ENCODE measurements around the gene SNAP47. TPM values are rescaled to one million over a fixed set of nuclear protein-coding genes. Genes with fewer than 3 reads are reported as not detected.

Gene SNAP47
- total and polyA plus RNA-seq, 9 of the 15 experiments (the other 6 are each of a cell fraction or from before 2014, with no cell fraction given) = 2.5 to 41.3 (median 32.6) TPM

- TF ChIP-seq SREBF2 (CRISPR knock-in tag; IDR thresholded peaks at IDR 0.05) (no peak), ARID1B (IDR thresholded peaks at IDR 0.05) (no peak), MITF (IDR thresholded peaks at IDR 0.05) (no peak), PURB (CRISPR knock-in tag; IDR thresholded peaks at IDR 0.05; ENCODE audit: low read depth) (no peak), PATZ1 (CRISPR knock-in tag; IDR thresholded peaks at IDR 0.05; ENCODE audit: borderline replicate concordance) (no peak)
- TF ChIP-seq, protein P1, sequence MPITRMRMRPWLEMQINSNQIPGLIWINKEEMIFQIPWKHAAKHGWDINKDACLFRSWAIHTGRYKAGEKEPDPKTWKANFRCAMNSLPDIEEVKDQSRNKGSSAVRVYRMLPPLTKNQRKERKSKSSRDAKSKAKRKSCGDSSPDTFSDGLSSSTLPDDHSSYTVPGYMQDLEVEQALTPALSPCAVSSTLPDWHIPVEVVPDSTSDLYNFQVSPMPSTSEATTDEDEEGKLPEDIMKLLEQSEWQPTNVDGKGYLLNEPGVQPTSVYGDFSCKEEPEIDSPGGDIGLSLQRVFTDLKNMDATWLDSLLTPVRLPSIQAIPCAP (CRISPR knock-in tag; IDR thresholded peaks at IDR 0.05; ENCODE audit: borderline replicate concordance) = no peak
Measured at GRCh38 chr1:227794817-227795192, 59.6 kb downstream of the SNAP47 start (continued).

DNA sequence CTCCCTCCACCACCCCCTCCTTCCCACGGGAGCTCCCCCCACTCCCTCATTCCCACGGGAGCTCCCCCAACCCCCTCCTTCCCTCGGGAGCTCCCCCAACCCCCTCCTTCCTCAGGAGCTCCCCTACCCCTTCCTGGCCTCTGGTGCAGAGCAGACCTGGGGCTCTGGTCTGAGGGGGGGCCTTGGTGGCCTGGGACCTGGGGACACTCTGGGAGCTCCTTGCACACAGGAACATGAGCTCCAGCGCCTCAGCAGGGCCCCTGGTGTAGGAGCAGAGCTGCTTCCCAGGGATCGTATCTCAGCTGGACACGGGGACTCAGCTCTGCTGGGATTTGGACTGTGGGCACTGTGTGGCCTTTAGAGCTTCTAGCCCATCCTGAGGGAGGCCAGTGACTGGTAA is 60.5 kb downstream of the SNAP47 start:
- Histone ChIP-seq H3K9ac (ENCODE audit: insufficient read depth in 1 of 2, low read depth in 2 of 2, low read length in 2 of 2) (no peak overlapping the region), H3K9me3 (replicated peaks; ENCODE audit: control insufficient read depth, insufficient read depth, low read depth, low read length) (no peaks in the 10 kb centered on the region), H3K79me2 (ENCODE audit: control insufficient read depth, insufficient read depth, low read length) (no peaks in the 10 kb centered on the region), H3K4me2 (ENCODE audit: insufficient read depth, low read length) (no peak overlapping the region), H3K4me1 (replicated peaks in 1 of 2; ENCODE audit: control insufficient read depth in 2 of 2, insufficient read depth in 2 of 2, low read length in 2 of 2) (peaks cover 0 to 23% of the 10 kb centered on the region in 2 experiments; a peak in 2 of 5 replicates), H4K20me1 (replicated peaks; ENCODE audit: control insufficient read depth, insufficient read depth, low read length) (no peaks in the 10 kb centered on the region; the same call in 1 of the 2 replicates), H3K36me3 (ENCODE audit: control insufficient read depth, insufficient read depth, low read length) (no peaks in the 10 kb centered on the region), H3K4me3 (no peak overlapping the region), H3K27me3 (ENCODE audit: control insufficient read depth in 2 of 2, insufficient read depth in 2 of 2, low read length in 2 of 2) (peaks cover 0 to 6% of the 10 kb centered on the region in 2 experiments; a peak in 2 of 5 replicates), H3K9me1 (ENCODE audit: control insufficient read depth, insufficient read depth, low read length) (no peaks in the 10 kb centered on the region), H2AFZ (ENCODE audit: low read depth, low read length) (no peak overlapping the region), H3K27ac (ENCODE audit: extremely low read depth, low read depth, low read length) (no peak overlapping the region)
- POLR2A ChIA-PET = interaction anchor here (0.5 to 1.0 kb wide), 3 partner anchors 12 to 257 kb away, joined by 3 read pairs; no protein-coding TSS in a partner anchor
- in situ Hi-C loops (cut with MboI) (no loop called here), intact Hi-C loops (cut with micrococcal nuclease) (no loop called here)
- 2% methylated on average over 3 of the region's 6 CpGs for WGBS (ENCODE audit: insufficient coverage, low coverage, missing lambda C conversion rate)
- ATAC-seq (no peak), FAIRE-seq (no peak), DNase-seq (ENCODE audit: extremely low read depth in 1 of 4, low spot score in 3 of 4) (peak in 2 of 4 experiments; percentile 6 to 13)
- CTCF ChIA-PET (ENCODE audit: low intra/inter-chr PET ratio) = no interaction called here
- no TSS peak for BruUV-seq (replicated peaks)
- TF ChIP-seq SMARCC2 (IDR thresholded peaks at IDR 0.05; ENCODE audit: low read depth) (no peak), SMC3 (conservative IDR thresholded peaks at IDR 0.05; ENCODE audit: insufficient read depth, low read depth, low read length) (no peak), ZNF384 (IDR thresholded peaks at IDR 0.05; ENCODE audit: low read depth, low read length) (no peak), POLR2AphosphoS5 (IDR thresholded peaks at IDR 0.05; ENCODE audit: control insufficient read depth, insufficient read depth, low read depth, low read length) (no peak), PTRF (tag; IDR thresholded peaks at IDR 0.05) (no peak), TCFL5 (CRISPR knock-in tag; conservative IDR thresholded peaks at IDR 0.05) (no peak), ZFX (CRISPR knock-in tag; IDR thresholded peaks at IDR 0.05) (no peak), ZNF77 (CRISPR knock-in tag; IDR thresholded peaks at IDR 0.05) (no peak), ZNF24 (IDR thresholded peaks at IDR 0.05) (no peak)
- TF ChIP-seq, protein P2, sequence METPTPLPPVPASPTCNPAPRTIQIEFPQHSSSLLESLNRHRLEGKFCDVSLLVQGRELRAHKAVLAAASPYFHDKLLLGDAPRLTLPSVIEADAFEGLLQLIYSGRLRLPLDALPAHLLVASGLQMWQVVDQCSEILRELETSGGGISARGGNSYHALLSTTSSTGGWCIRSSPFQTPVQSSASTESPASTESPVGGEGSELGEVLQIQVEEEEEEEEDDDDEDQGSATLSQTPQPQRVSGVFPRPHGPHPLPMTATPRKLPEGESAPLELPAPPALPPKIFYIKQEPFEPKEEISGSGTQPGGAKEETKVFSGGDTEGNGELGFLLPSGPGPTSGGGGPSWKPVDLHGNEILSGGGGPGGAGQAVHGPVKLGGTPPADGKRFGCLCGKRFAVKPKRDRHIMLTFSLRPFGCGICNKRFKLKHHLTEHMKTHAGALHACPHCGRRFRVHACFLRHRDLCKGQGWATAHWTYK (CRISPR knock-in tag; IDR thresholded peaks at IDR 0.05) = no peak
